Mononuclear cell (primary cell): ENCODE data around the gene SEL1L. TPM values are rescaled to one million over a fixed set of nuclear protein-coding genes. Genes with fewer than 3 reads are reported as not detected.
"Not testable (repeated sequence)": the region's sequence is repeated elsewhere in the genome, so short reads cannot be mapped to it uniquely, and the experiment has no call there.

Source experiments
- H3K27me3 ChIP-seq: 2 replicates; pipeline ENCODE4 v1.6.0; 2011; ENCODE audit warnings: low read length, control low read depth; ENCODE audit not compliant: insufficient read depth
- H3K4me1 ChIP-seq: 2 replicates; pipeline ENCODE4 v1.5.1; 2011; ENCODE audit warnings: mild to moderate bottlenecking, low read length, control low read depth; ENCODE audit not compliant: insufficient read depth
- H3K4me3 ChIP-seq: 2 replicates; pipeline ENCODE4 v1.5.1; 2011; ENCODE audit warnings: mild to moderate bottlenecking, low read length, moderate library complexity
- H3K9me3 ChIP-seq: 2 replicates; pipeline ENCODE4 v1.5.1; 2011; ENCODE audit warnings: low read depth, mild to moderate bottlenecking, control low read depth, low read length
- total RNA-seq: library from RNA; depleted of rRNA; stranded (reverse); fragments of >200 nt; gene quantifications from one replicate; pipeline ENCODE4 v1.2.3, GENCODE V29; 2012

The SEL1L gene
- total RNA-seq, 1 donor, result 57.0 TPM

- H3K27me3 ChIP-seq, result no peaks in the 10 kb centered on the region
- no peaks in the 10 kb centered on the region for H3K9me3 ChIP-seq
- H3K4me3 ChIP-seq, result no peak overlapping the region
- peaks cover 9% of the 10 kb centered on the region for H3K4me1 ChIP-seq
Measured at GRCh38 chr14:81472096-81472800, 61.4 kb downstream of the SEL1L start.

GRCh38 chr14:81471062-81471461 lies 62.6 kb downstream of the SEL1L start:
- H3K4me3 ChIP-seq, result no peak overlapping the region

GRCh38 chr14:81470557-81470826 lies 63.2 kb downstream of the SEL1L start:
- not testable (repeated sequence) for H3K4me1 ChIP-seq, H3K27me3 ChIP-seq, H3K9me3 ChIP-seq, H3K4me3 ChIP-seq

More at GRCh38 chr14:81471062-81471461, 62.6 kb downstream of the SEL1L start:
- Histone ChIP-seq H3K27me3 (no peaks in the 10 kb centered on the region), H3K9me3 (no peaks in the 10 kb centered on the region), H3K4me1 (peaks cover 9% of the 10 kb centered on the region)

- Histone ChIP-seq H3K4me3 (no peak overlapping the region), H3K4me1 (peaks cover 13% of the 10 kb centered on the region), H3K27me3 (no peaks in the 10 kb centered on the region), H3K9me3 (no peaks in the 10 kb centered on the region)
Measured at GRCh38 chr14:81466854-81467253, 66.8 kb downstream of the SEL1L start.

- Histone ChIP-seq H3K27me3 (no peaks in the 10 kb centered on the region), H3K4me3 (no peak overlapping the region), H3K4me1 (peaks cover 7% of the 10 kb centered on the region), H3K9me3 (no peaks in the 10 kb centered on the region)
Measured at GRCh38 chr14:81465507-81466228, 68.0 kb downstream of the SEL1L start.

GRCh38 chr14:81465003-81465392 lies 68.7 kb downstream of the SEL1L start:
- peak overlapping the region; percentile 44 for H3K4me3 ChIP-seq
- not testable (repeated sequence) for H3K4me1 ChIP-seq

GRCh38 chr14:81464253-81465002 lies 69.2 kb downstream of the SEL1L start:
- H3K4me3 ChIP-seq, result peak overlapping the region; percentile 44
- no peaks in the 10 kb centered on the region for H3K9me3 ChIP-seq
- H3K4me1 ChIP-seq, result peaks cover 4% of the 10 kb centered on the region
- no peaks in the 10 kb centered on the region for H3K27me3 ChIP-seq

More at GRCh38 chr14:81465003-81465392, 68.7 kb downstream of the SEL1L start:
- H3K9me3 ChIP-seq, H3K27me3 ChIP-seq: not testable (repeated sequence)

- H3K4me1 ChIP-seq, H3K9me3 ChIP-seq, H3K4me3 ChIP-seq, H3K27me3 ChIP-seq: not testable (repeated sequence)
Measured at GRCh38 chr14:81462356-81462755, 71.3 kb downstream of the SEL1L start.

GRCh38 chr14:81459912-81460311 lies 73.7 kb downstream of the SEL1L start:
- peaks cover 2% of the 10 kb centered on the region for H3K4me1 ChIP-seq
- H3K9me3 ChIP-seq, result no peaks in the 10 kb centered on the region
- H3K27me3 ChIP-seq, result no peaks in the 10 kb centered on the region
- no peak overlapping the region for H3K4me3 ChIP-seq

- Histone ChIP-seq H3K27me3 (no peaks in the 10 kb centered on the region), H3K4me3 (no peak overlapping the region), H3K4me1 (no peaks in the 10 kb centered on the region), H3K9me3 (no peaks in the 10 kb centered on the region)
Measured at GRCh38 chr14:81458352-81458751, 75.3 kb downstream of the SEL1L start.

GRCh38 chr14:81455390-81455789 lies 78.3 kb downstream of the SEL1L start:
- Histone ChIP-seq H3K4me3 (no peak overlapping the region), H3K9me3 (no peaks in the 10 kb centered on the region), H3K4me1 (no peaks in the 10 kb centered on the region), H3K27me3 (no peaks in the 10 kb centered on the region)

GRCh38 chr14:81454572-81455218 lies 79.0 kb downstream of the SEL1L start:
- H3K4me3 ChIP-seq, result no peak overlapping the region
- no peaks in the 10 kb centered on the region for H3K9me3 ChIP-seq
- H3K27me3 ChIP-seq, result no peaks in the 10 kb centered on the region
- H3K4me1 ChIP-seq, result no peaks in the 10 kb centered on the region

- Histone ChIP-seq H3K4me3 (no peak overlapping the region), H3K9me3 (no peaks in the 10 kb centered on the region), H3K27me3 (peaks cover 4% of the 10 kb centered on the region), H3K4me1 (no peaks in the 10 kb centered on the region)
Measured at GRCh38 chr14:81453166-81453766, 80.4 kb downstream of the SEL1L start.

- H3K9me3 ChIP-seq, result no peaks in the 10 kb centered on the region
- no peak overlapping the region for H3K4me3 ChIP-seq
- H3K27me3 ChIP-seq, result peaks cover 4% of the 10 kb centered on the region
- no peaks in the 10 kb centered on the region for H3K4me1 ChIP-seq
Measured at GRCh38 chr14:81452341-81453133, 81.1 kb downstream of the SEL1L start.
